Neuronal stem cell (in vitro differentiated cells): ENCODE measurements around the gene MAPK8IP1.

Experiments
- DNase-seq: peaks from one replicate; pipeline ENCODE4 v3.0.0-alpha.2; 2013; ENCODE audit warnings: low spot score
- H2AFZ ChIP-seq: one replicate; pipeline ENCODE4 v1.6.1; 2013; ENCODE audit warnings: mild to moderate bottlenecking, low read length, inconsistent platforms
- H2AK5ac ChIP-seq: 2 replicates; pipeline ENCODE4 v1.6.1; 2013; ENCODE audit warnings: low read depth, mild to moderate bottlenecking, inconsistent platforms, low read length, moderate library complexity, mixed read lengths
- H2BK120ac ChIP-seq: 2 replicates; pipeline ENCODE4 v1.6.1; 2013; ENCODE audit warnings: low read depth, mild to moderate bottlenecking, inconsistent platforms, low read length, moderate library complexity, mixed read lengths
- H2BK12ac ChIP-seq: one replicate; pipeline ENCODE4 v1.6.1; 2013; ENCODE audit warnings: low read length, inconsistent platforms
- H2BK15ac ChIP-seq: 2 replicates; pipeline ENCODE4 v1.6.1; 2013; ENCODE audit warnings: mild to moderate bottlenecking, low read length, inconsistent platforms, mixed read lengths
- H2BK5ac ChIP-seq: one replicate; pipeline ENCODE4 v1.6.1; 2013; ENCODE audit warnings: inconsistent platforms, mild to moderate bottlenecking, low read length, moderate library complexity
- H3K14ac ChIP-seq: one replicate; pipeline ENCODE4 v1.6.1; 2013; ENCODE audit warnings: low read length, inconsistent platforms
- H3K18ac ChIP-seq: 2 replicates; pipeline ENCODE4 v1.6.1; 2013; ENCODE audit warnings: low read length, inconsistent platforms
- H3K23ac ChIP-seq: 2 replicates; pipeline ENCODE4 v1.6.1; 2013; ENCODE audit warnings: low read depth, mild to moderate bottlenecking, mixed read lengths, low read length, inconsistent platforms; ENCODE audit not compliant: poor library complexity
- H3K27ac ChIP-seq: replicated peaks from 3 replicates; pipeline ENCODE4 v1.5.1; 2013; ENCODE audit warnings: low read length, inconsistent platforms
- H3K27me3 ChIP-seq, 3 experiments: 2 replicates each; pipeline ENCODE4 v1.6.1; 2013; ENCODE audit warnings: low read length in 3 of 3, mild to moderate bottlenecking in 2 of 3, inconsistent platforms in 1 of 3, low read depth in 1 of 3, mixed read lengths in 1 of 3, moderate library complexity in 1 of 3; ENCODE audit not compliant: control insufficient read depth in 3 of 3, insufficient read depth in 3 of 3
- H3K36me3 ChIP-seq, 2 donors: replicated peaks in 1 of 2; 2 replicates each; pipeline ENCODE4 v1.6.1; 2013; ENCODE audit warnings: low read length in 2 of 2; ENCODE audit not compliant: control insufficient read depth in 2 of 2, insufficient read depth in 2 of 2
- H3K4ac ChIP-seq: 2 replicates; pipeline ENCODE4 v1.6.1; 2013; ENCODE audit warnings: inconsistent platforms, mild to moderate bottlenecking, low read length, moderate library complexity
- H3K4me1 ChIP-seq, 2 donors: 1 replicate in 1 of 2; 2 replicates in 1 of 2; pipeline ENCODE4 v1.6.1; 2013; ENCODE audit warnings: low read length in 2 of 2, low read depth in 1 of 2; ENCODE audit not compliant: control insufficient read depth in 2 of 2, insufficient read depth in 1 of 2
- H3K4me2 ChIP-seq: one replicate; pipeline ENCODE4 v1.6.1; 2013; ENCODE audit warnings: mild to moderate bottlenecking, low read length, inconsistent platforms; ENCODE audit not compliant: insufficient read depth, poor library complexity, severe bottlenecking
- H3K4me3 ChIP-seq, 2 donors: 2 replicates each; pipeline ENCODE4 v1.5.1; 2013; ENCODE audit warnings: low read length in 2 of 2, mild to moderate bottlenecking in 2 of 2, inconsistent platforms in 1 of 2, moderate library complexity in 1 of 2
- H3K79me1 ChIP-seq: one replicate; pipeline ENCODE4 v1.6.1; 2013; ENCODE audit warnings: low read depth, mild to moderate bottlenecking, inconsistent platforms, low read length, moderate library complexity
- H3K9ac ChIP-seq: one replicate; pipeline ENCODE4 v1.6.1; 2013; ENCODE audit warnings: mild to moderate bottlenecking, low read depth, low read length, inconsistent platforms; ENCODE audit not compliant: poor library complexity
- H3K9me3 ChIP-seq, 2 donors: replicated peaks in 1 of 2; 2 replicates each; pipeline versions ENCODE3 to v1.6.1; 2013; ENCODE audit warnings: low read length in 2 of 2, mild to moderate bottlenecking in 2 of 2, inconsistent platforms in 1 of 2, low read depth in 1 of 2, mixed read lengths in 1 of 2, moderate library complexity in 1 of 2; ENCODE audit not compliant: control insufficient read depth in 2 of 2, insufficient read depth in 1 of 2
- H4K8ac ChIP-seq: one replicate; pipeline ENCODE4 v1.6.1; 2013; ENCODE audit warnings: low read depth, mild to moderate bottlenecking, inconsistent platforms, low read length, moderate library complexity
- H4K91ac ChIP-seq: one replicate; pipeline ENCODE4 v1.6.1; 2013; ENCODE audit warnings: low read length, low read depth, mild to moderate bottlenecking, inconsistent platforms; ENCODE audit not compliant: poor library complexity
- WGBS, 2 donors: extraction: QIAGEN DNeasy Blood & Tissue Kit; methylation state at CpG; one replicate each; pipeline ENCODE4 v1.1.7; 2013; ENCODE audit warnings: missing lambda C conversion rate in 2 of 2, mixed read lengths in 1 of 2; ENCODE audit not compliant: insufficient read length in 2 of 2, insufficient replicate concordance in 1 of 2; ENCODE audit errors: extremely low coverage in 2 of 2; 5-methylcytosine and 5-hydroxymethylcytosine counted together

MAPK8IP1 gene

DNA sequence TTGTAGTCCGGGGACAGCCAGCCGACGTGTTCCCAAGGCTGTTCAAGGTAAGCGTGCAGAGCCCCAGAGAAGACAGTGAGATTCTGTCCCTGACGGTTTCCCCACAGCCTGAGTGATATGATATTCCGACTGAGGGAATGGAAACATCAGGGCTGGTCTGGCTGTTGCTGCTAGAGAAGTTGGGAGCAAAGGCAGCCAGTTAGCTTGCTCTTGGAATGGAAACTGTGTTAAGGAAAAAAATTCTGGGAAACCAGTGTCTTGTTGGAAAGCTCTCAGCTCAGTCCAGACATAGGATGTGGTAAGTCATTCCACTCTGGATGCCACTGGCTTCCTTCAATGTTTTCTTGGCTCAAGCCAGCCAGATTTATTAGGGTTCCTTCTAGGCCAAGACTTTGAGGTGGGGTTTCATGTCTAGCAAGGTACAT lies 29.4 kb upstream of the MAPK8IP1 start:
- Histone ChIP-seq H3K4ac (no peak overlapping the region), H2AK5ac (no peak overlapping the region), H2BK12ac (no peak overlapping the region), H3K18ac (no peak overlapping the region), H3K36me3 (peaks cover 4 to 51% of the 10 kb centered on the region in 2 donors), H3K14ac (no peak overlapping the region), H4K91ac (no peak overlapping the region), H2BK120ac (no peak overlapping the region), H3K9me3 (no peaks in the 10 kb centered on the region), H3K4me1 (peaks cover 0 to 7% of the 10 kb centered on the region in 2 donors), H3K4me3 (no peak overlapping the region), H2BK15ac (no peak overlapping the region), H2AFZ (no peak overlapping the region), H3K27ac (no peak overlapping the region), H3K23ac (no peak overlapping the region), H3K4me2 (no peak overlapping the region), H3K9ac (no peak overlapping the region), H3K27me3 (no peaks in the 10 kb centered on the region), H3K79me1 (no peaks in the 10 kb centered on the region), H4K8ac (no peak overlapping the region), H2BK5ac (no peak overlapping the region)
- no CpG with 5 or more reads among the region's 6 CpGs for WGBS, 2 donors
- DNase-seq, result no peak

DNA sequence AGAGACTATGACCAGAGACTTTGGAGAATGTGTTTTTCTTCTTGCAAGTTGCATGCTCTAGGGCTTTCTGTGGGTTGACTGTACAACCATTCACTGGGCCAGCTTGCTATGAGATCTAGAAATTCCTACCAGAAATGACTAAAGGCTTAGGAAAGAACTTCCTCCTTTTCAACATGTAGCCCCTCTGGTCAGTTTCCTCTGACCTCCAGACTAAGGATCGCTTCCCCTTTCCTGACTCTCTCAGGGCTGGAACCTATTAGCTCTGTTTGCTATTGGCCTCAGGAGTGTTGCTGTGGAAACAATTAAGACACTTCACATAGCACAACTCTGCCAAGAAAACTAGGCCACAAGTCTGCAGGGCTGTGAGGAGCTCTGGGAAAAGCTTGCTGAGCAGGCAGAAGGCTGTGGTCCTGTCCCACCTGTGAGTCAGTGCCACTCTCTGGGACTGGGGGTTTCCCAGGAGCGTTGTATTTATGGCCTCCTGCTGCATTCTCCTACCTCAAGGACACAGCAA lies 27.4 kb upstream of the MAPK8IP1 start:
- Histone ChIP-seq H3K18ac (no peak overlapping the region), H3K79me1 (no peaks in the 10 kb centered on the region), H3K9me3 (no peaks in the 10 kb centered on the region), H3K23ac (no peak overlapping the region), H2BK120ac (no peak overlapping the region), H3K4me1 (peaks cover 0 to 7% of the 10 kb centered on the region in 2 donors), H3K27ac (no peak overlapping the region), H2BK12ac (no peak overlapping the region), H2BK15ac (no peak overlapping the region), H3K4me3 (no peak overlapping the region), H2AK5ac (no peak overlapping the region), H3K9ac (no peak overlapping the region), H3K36me3 (peaks cover 12 to 71% of the 10 kb centered on the region in 2 donors), H4K8ac (no peak overlapping the region), H3K4me2 (no peak overlapping the region), H2AFZ (no peak overlapping the region), H3K14ac (no peak overlapping the region), H3K27me3 (no peaks in the 10 kb centered on the region), H4K91ac (no peak overlapping the region), H2BK5ac (peak overlapping the region; percentile 69), H3K4ac (no peak overlapping the region)
- no peak for DNase-seq
- WGBS, 2 donors, result no CpG with 5 or more reads among the region's 2 CpGs

DNA sequence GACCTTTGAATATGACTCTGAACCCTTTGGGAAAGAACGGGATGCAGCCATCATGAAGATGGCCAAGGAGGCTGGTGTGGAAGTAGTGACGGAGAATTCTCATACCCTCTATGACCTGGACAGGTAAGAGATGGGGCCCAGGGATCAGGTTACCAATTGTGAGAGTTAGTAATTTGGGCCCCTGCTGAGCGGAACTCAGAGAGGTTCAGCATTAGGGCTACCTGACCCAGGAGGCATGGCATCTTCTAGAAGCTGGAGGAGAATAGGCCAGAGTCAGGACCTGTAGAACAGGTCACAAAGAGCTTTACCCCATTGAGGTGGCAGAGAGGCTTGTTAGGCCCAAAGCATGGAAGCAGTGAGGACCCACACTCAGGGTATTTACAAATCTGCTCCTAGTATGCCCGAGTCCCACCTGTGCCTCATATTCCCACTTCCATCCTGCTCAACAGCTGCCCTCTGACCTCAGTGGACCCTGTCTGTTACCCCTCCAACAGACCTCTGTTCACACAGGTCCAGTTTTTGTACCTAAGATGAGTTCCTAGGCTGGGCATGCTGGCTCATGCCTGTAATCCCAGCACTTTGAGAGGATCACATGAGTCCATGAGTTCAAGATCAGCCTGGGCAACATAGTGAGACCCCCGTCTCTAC lies 26.6 kb upstream of the MAPK8IP1 start:
- Histone ChIP-seq H3K23ac (no peak overlapping the region), H3K4me2 (no peak overlapping the region), H3K4me1 (peaks cover 0 to 7% of the 10 kb centered on the region in 2 donors), H2BK15ac (no peak overlapping the region), H3K36me3 (peaks cover 13 to 79% of the 10 kb centered on the region in 2 donors), H3K14ac (no peak overlapping the region), H2AFZ (no peak overlapping the region), H2BK12ac (no peak overlapping the region), H3K27ac (no peak overlapping the region), H3K9ac (peak overlapping the region; percentile 17), H2BK120ac (no peak overlapping the region), H2AK5ac (no peak overlapping the region), H3K79me1 (no peaks in the 10 kb centered on the region), H3K9me3 (no peaks in the 10 kb centered on the region), H3K4ac (no peak overlapping the region), H4K91ac (no peak overlapping the region), H3K18ac (no peak overlapping the region), H3K27me3 (no peaks in the 10 kb centered on the region), H4K8ac (no peak overlapping the region), H2BK5ac (no peak overlapping the region), H3K4me3 (no peak overlapping the region)
- no peak for DNase-seq
- no CpG with 5 or more reads among the region's 5 CpGs for WGBS, 2 donors

DNA sequence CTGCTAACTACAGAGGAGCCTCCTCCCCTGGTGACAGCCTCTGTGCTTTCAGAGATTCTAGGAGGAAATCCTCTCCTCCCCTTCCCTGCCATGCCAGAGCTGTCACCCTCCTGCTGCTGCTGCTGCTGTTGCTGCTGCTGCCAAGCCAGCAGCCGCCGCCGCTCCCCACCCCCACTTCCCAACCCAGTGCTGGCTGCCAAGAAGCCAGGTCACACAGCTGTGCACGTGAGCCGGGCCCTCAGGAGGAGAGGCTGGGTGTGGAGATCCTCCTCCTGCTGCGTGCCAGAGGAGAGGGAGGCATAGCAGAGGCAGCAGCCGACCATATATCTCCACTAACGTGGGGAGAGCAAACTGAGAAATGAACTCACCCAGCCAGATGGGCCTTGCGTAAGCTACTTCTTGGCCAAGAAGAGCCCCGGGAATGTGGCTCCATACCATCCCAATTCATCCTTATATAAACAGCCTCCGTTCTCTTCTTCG lies 25.8 kb upstream of the MAPK8IP1 start:
- H2AK5ac ChIP-seq, result no peak overlapping the region
- H3K27me3 ChIP-seq, result no peaks in the 10 kb centered on the region
- WGBS, 2 donors, result no CpG with 5 or more reads among the region's 12 CpGs
- peak overlapping the region; percentile 9 for H3K18ac ChIP-seq
- no peak overlapping the region for H2BK5ac ChIP-seq
- no peak overlapping the region for H4K91ac ChIP-seq
- no peak overlapping the region for H3K9ac ChIP-seq
- H3K4me3 ChIP-seq, result no peak overlapping the region
- no peak overlapping the region for H3K27ac ChIP-seq
- peak overlapping the region; percentile 2 for H3K4me2 ChIP-seq
- H3K4ac ChIP-seq, result no peak overlapping the region
- no peaks in the 10 kb centered on the region for H3K79me1 ChIP-seq
- no peak overlapping the region for H2AFZ ChIP-seq
- H3K23ac ChIP-seq, result peak overlapping the region; percentile 36
- H2BK12ac ChIP-seq, result no peak overlapping the region
- no peak overlapping the region for H4K8ac ChIP-seq
- peaks cover 0 to 7% of the 10 kb centered on the region in 2 donors for H3K4me1 ChIP-seq
- H2BK120ac ChIP-seq, result no peak overlapping the region
- H3K9me3 ChIP-seq, result no peaks in the 10 kb centered on the region
- no peak for DNase-seq
- H3K36me3 ChIP-seq, result peaks cover 14 to 81% of the 10 kb centered on the region in 2 donors
- no peak overlapping the region for H3K14ac ChIP-seq
- no peak overlapping the region for H2BK15ac ChIP-seq
